LNCAP (cell line): ENCODE measurements around the gene SCN3A.

Experiments
- TF ChIP-seq, protein P1 (sequence below): fragments of 450-650 bp; IDR thresholded peaks from 2 replicates; pipeline ENCODE4 v1.5.1; 2017; ENCODE audit warnings: mild to moderate bottlenecking

The SCN3A gene

DNA sequence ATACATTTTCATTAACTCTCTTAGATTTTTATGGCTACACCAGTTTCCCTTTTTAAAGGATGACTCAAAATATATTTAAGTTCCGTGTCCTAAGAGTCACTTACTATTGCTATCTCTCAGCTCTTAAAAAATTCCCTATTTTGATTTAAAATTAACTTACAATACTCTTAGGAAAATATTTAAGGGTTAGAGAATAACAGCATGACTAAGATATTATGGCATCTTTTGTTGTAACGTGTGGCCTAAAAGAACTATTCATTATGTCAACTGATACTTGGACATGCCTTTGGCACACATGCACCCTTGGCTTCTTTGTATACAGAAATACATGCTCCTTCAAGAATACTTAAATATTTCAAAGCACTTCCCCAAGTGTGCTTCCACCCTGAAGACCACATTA is 42.3 kb downstream of the SCN3A start:
- TF ChIP-seq, protein P1, sequence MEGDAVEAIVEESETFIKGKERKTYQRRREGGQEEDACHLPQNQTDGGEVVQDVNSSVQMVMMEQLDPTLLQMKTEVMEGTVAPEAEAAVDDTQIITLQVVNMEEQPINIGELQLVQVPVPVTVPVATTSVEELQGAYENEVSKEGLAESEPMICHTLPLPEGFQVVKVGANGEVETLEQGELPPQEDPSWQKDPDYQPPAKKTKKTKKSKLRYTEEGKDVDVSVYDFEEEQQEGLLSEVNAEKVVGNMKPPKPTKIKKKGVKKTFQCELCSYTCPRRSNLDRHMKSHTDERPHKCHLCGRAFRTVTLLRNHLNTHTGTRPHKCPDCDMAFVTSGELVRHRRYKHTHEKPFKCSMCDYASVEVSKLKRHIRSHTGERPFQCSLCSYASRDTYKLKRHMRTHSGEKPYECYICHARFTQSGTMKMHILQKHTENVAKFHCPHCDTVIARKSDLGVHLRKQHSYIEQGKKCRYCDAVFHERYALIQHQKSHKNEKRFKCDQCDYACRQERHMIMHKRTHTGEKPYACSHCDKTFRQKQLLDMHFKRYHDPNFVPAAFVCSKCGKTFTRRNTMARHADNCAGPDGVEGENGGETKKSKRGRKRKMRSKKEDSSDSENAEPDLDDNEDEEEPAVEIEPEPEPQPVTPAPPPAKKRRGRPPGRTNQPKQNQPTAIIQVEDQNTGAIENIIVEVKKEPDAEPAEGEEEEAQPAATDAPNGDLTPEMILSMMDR, result no peak

DNA sequence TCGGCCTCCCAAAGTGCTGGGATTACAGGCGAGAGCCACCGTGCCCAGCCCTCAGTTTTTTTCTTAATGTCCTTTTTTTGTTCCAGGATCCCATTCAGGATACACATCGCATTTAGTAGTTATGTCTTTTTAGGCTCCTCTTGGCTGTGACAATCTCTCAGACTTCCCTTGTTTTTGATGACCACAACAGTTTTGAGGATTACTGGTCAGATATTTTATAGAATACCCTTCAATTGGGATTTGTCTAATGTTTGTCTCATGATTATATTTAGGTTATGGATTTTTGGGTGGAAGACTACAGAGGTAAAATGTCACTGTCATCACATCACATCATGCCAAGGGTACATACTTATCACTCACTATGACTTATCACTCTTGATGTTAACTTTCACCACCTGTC is 46.7 kb downstream of the SCN3A start:
- TF ChIP-seq, protein P1, result no peak

DNA sequence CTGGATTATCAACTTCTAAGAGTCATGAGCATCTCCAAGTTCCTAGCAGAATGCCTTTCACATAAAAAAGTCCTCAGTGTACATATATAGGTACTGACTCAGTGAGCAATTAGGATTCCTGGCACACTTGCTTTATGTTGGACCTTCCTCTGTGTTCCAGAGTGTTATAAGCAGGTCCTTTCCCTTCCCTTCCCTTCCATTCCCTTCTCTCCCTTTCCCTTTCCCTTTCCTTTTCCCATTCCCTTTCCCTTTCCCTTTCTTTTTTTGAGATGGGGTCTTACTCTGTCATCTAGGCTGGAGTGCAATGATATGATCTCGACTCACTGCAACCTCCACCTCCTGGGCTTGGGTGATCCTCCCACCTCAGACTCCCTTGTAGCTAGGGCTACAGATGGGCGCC is 48.7 kb downstream of the SCN3A start:
- TF ChIP-seq, protein P1, result no peak

DNA sequence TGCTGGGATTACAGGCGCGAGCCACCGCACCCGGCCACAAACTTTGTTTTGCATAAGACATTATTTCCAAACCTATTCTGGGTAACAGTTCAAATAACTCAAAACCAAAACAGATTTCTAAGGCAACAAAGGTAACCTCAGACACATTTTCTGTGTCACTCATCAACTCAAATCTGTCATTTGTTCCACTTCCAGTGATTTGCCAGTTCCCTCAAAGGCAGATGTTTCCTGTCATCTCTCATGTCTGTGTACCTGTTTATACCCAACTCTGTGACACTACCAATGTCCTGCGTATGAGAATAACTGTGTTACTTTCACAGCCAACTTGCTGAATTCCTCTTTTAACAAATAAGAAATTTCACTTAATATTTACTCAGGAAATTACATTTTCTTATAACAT is 54.4 kb downstream of the SCN3A start:
- TF ChIP-seq, protein P1, result no peak

DNA sequence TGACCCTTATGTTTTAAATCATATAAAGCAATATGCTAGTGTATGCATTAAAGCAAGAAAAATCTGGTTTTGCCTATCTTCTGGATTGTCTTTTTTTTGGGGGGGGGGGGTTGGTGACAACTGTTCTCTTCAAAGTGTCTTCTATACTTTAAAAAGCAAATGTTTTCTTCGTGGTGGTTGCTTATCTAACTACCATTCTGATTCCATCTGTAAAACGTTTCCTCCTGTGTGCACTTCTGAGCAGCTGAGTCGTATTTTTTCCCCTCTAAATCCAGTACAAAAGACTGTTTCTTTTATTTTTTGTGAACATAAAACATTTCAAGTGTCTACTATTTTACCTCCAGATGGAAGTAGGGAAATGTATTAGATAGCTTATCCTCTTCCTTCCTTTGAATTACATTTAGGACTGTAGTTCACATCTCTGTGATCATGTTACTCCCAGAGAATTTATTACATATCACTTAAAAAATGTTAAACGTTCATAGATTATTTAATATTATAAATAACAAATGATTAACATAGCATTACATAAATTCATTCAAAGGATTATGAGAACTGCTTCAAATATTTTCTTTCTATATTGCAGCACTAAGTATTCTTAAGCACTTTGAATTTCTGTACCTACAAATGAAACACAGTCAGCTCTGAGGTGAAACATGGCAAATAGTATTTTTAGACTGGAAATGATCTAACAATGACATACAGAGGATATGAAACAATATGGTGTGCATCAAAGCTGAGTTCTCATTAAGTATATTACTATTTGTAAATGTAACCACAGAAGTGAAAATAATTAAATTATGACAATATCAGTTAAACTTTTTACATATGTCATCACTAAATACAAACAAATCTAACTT is 56.4 kb downstream of the SCN3A start:
- TF ChIP-seq, protein P1, result no peak

DNA sequence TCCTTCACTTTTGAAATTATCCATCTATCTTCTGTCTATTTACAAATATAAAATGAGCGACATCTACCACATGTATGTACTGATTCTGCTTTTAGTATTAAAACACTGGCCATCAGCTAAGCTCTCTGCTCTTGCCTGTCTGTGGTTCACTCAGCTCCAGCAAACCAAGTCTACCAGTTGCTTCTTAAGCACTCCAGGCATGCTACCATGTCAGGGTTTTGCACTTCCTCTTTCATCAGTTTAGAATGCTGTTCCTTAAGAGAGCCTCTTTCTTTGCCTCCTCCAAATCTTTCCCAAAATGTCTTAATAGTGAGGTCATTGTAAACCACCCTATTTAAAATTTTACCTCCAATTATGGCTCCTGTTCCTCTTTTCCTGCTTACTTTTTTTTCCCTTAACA is 59.5 kb downstream of the SCN3A start:
- TF ChIP-seq, protein P1, result no peak

DNA sequence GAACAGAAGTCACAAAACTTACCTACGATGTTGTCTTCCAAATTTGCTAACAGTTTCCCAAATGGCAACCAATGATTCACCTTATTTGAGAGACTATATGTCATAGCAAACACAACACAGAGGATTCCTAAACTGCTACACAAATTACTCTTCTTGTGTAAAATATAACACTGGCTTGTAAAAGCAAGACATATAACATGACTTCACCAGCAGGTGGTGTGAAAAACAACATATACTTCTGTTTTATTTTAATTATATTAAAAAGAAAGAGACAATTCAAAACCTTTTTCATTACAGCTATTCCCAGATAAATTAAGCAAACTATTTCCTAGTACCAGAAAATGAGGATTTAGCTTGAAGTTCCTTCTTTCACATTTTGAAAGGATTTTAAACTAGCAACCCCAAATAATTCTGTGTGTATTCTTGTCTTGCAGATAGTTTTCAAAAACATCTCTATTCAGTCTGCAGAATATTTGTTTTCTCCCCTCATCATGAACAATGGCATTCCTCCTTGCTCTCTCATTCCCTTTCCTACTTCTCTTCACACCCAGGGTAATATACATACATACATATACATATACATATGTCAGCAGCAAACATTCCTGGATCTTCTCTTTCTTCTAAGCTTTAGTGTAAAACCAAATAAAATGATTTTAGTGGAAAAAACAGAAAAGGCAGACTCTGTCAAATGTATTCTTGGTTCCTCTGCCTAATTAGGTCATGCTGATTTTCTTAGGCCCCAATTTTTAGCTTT is 62.1 kb downstream of the SCN3A start:
- TF ChIP-seq, protein P1, result peak; percentile 33; the same call in 1 of the 2 replicates
